Embryonic facial prominence (tissue), 1 donor: ENCODE measurements around the gene MEIOB.
"Not testable (repeated sequence)": the region's sequence is repeated elsewhere in the genome, so short reads cannot be mapped to it uniquely, and the experiment has no call there.

Experiments used
- DNase-seq: peaks from one replicate; pipeline ENCODE4 v3.0.0-alpha.2; 2016; ENCODE audit errors: extremely low spot score

Gene MEIOB, protein sequence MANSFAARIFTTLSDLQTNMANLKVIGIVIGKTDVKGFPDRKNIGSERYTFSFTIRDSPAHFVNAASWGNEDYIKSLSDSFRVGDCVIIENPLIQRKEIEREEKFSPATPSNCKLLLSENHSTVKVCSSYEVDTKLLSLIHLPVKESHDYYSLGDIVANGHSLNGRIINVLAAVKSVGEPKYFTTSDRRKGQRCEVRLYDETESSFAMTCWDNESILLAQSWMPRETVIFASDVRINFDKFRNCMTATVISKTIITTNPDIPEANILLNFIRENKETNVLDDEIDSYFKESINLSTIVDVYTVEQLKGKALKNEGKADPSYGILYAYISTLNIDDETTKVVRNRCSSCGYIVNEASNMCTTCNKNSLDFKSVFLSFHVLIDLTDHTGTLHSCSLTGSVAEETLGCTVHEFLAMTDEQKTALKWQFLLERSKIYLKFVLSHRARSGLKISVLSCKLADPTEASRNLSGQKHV

DNA sequence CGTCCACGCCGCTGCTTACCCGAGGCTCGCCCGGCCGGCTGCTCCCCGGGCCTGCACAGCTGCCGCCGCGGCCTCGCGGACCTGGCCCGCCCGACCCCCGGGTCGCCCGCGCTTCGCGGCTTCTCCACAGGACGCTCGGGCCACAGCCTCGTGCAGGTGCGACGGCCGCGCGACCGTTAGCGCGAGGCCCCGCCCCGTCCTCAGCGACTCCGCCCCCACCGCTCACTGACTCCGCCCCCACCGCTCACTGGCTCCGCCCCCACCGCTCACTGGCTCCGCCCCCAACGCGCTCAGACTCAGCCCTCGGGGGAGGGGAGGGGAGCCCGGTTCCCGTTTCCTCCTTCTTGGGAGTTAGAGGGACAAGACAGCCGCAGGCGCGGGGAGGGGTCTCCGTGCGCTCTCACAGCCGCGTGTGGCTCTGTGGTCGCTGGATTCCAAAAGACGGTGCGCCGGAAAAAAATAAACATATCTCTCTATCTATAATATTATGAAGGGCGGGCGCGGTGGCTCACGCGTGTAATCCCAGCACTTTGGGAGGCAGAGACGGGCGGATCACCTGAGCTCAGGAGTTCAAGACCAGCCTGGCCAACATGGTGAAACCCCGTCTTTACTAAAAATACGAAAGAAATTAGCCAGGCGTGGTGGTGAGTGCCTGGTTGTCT is at the start of gene MEIOB:
TSS of gene MEIOB (minus strand) at position 191 of the 662 bp plus-strand sequence. CDS start 3,989 bp downstream, outside the sequence.
- no peak for DNase-seq

DNA sequence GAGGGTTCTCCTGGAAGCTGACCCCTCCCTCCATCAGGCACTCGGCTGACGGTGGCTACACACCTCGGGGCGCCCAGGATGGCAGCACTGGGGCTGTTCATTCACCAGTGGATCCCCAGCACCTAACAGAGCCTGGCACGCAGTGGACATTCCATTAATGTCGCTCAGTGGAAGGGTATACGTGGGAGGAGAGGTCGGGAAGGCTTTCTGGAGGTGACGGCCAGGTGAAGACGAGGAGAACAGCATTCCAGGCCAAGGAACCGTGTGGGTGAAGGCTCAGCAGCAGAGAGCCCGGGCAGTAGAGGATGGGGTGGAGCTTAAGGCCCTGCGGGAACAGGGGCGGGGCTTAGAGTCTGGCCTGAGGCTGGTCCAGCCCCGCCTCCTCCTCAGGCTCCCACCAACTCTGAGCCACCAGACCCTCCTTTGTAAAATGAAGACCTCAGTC is 48.8 kb upstream of the MEIOB start:
- DNase-seq: no peak

DNA sequence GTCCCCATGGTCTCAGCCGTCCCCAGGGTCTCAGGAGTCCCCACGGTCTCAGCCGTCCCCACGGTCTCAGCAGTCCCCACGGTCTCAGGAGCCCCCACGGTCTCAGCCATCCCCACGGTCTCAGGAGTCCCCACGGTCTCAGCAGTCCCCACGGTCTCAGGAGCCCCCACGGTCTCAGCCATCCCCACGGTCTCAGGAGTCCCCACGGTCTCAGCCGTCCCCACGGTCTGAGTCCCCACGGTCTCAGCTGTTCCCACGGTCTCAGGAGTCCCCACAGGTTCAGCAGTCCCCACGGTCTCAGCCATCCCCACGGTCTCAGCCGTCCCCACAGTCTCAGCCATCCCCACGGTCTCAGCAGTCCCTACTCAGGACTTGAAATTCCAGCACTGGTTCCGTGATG is 48.2 kb upstream of the MEIOB start:
- not testable (repeated sequence) for DNase-seq

DNA sequence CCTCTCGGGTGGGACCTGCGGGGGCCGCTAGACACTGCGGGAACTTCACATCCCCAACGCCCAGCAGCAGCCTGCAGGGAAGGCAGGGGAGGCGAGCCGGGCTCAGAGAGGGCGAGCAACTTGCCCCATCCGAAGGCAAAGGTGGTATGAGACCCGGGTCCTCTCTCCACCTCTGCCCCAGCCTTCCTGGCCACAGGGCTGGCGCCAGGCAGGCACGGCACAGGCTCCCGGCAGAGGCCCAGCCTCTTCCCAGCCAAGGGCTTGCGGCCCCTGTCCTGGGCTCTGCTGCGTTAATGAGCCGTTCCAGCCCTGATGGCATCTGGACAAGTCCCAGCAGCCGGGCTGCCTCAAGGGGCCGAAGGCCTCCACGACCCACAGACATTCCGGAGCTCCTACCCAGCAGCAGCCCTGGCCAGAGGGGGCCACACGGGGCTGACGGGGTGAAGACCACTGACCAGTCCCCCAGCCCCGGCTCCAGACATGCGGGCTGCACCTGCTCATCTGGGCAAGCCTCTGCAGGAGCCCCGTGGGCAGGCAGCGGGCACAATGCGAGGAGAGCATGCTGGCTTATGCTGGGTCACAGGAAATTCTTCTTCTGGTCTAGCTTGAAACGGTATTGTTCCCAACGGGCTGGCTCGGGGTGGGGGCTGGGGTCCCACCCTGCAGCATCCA is 47.5 kb upstream of the MEIOB start:
- DNase-seq: no peak

DNA sequence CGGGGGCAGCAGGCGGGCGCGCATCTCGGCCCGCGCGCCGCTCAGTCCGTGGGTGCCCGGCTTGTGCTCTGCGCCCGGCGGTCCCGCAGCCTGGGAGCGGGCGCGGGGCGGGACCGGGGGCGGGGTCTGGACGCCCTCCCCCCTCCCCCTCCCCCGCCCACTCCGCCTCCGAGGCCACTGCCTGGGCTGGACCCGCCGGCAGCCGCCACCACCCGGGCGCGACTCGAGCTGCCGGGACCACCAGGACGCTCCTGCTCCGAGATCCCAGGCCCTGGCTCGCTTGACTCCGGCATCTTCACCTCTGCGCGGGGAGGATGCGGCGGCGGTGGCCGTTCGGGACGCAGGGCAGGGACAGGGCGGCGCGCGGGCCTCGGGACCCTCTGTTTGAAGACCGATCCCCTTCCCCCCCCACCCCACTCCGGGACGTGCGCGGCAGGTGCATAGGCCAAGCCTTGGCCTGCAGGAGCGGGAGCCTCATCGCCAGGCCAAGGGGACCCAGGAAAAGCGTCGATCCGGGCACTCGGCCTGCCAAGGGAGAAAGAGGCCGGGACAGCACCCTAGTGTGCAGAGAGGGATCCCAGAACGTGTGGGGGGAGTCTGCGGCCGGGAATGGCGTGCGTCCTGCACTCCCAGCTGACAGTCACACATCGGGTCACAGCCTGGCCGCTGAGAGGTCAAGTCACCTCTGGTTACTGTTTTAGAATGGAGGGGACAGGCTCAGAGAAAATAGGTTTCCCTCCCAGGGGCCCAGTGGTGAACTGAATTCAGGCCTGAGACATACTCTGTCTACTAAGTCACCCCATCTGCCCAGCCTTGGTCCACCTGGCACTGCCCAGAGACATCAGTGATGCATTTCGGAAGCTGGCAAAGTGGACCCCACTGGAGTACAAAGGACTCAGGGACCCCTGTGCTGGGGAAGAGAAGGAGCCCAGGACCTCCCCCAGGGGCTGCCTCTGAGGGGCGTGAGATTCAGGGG is 46.7 kb upstream of the MEIOB start, which contains the start of gene HS3ST6:
TSS of gene HS3ST6 (minus strand) at position 65 of the 976 bp plus-strand sequence. CDS start 92 bp downstream, outside the sequence.
- DNase-seq: no peak

DNA sequence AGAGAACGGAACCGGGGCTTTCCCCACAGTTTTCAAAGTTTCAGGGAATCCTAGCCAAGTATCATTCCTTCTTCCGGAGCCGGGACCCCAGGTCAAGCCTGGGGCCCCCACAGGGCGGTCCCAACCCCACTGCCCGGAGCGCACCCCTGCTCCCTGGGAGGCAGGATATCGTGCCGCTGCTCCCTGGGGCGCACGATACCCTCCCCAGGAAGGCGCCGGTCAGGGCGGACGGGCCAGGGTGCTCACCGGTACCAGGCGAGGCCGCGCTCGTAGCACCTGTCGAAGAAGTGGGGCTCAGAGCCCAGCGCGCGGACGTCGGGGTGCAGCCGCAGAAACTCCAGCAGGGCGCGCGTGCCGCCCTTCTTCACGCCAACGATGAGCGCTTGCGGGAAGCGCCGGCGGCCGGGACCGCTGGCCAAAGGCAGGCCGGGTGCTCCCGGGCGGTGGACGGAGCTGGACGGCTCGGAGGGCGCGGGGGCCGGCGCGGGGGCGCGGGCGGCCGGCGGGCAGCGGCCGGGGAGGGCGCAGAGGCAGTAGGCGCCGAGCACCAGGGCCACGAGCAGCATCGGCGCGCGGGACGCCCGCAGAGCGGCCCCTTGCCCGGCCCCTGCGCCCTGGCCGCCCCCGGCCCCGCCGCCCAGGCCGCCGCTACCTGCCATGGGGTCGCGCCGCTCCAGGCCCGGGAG is 45.8 kb upstream of the MEIOB start:
- no peak for DNase-seq

DNA sequence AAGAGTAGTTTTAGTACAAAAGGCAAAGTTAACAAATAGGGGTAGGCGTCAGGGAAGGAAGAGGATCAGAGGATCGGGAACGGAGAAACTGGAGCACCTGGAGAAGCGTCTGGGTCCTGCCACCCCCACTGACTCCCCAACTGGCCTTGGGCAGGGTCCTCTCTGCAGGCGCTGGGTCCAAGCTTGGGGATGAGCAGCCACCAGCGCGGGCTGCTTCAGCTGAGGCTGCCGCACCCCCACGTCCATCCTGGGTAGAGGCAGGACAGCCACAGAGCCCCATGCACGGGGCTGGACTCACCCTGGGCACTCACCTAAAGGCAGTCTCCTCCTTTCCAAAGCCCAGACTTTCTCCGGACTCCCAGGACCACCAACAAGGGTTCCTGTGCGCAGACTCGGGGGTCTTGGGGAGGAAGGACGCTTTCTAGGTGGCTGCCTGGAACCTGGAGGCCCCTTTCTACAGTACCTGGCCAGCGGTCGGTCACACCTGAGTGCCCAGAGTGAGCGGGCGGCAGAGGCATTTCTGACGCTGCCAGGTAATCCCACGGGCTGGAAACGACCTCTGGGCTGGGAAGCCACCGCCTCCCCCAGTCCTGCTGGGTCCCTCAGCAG is 45.2 kb upstream of the MEIOB start:
- DNase-seq: no peak

DNA sequence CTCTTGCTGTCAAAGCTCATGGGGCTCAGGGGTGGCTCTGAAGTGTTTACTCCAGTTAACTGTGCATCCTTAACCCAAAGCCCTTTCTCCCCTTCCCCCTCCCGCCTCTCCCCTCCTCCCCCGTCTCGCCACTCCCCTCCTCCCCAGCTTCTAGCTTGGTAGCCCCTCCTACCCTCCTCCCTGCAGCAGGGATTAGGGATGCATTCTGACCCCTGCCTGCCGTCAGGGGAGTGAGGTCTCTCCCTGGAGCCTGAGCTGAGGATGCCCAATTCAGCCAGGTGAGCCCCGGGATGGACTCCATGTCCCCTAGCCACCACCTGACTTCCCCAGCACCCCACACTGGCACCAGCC is 44.7 kb upstream of the MEIOB start:
- no peak for DNase-seq

DNA sequence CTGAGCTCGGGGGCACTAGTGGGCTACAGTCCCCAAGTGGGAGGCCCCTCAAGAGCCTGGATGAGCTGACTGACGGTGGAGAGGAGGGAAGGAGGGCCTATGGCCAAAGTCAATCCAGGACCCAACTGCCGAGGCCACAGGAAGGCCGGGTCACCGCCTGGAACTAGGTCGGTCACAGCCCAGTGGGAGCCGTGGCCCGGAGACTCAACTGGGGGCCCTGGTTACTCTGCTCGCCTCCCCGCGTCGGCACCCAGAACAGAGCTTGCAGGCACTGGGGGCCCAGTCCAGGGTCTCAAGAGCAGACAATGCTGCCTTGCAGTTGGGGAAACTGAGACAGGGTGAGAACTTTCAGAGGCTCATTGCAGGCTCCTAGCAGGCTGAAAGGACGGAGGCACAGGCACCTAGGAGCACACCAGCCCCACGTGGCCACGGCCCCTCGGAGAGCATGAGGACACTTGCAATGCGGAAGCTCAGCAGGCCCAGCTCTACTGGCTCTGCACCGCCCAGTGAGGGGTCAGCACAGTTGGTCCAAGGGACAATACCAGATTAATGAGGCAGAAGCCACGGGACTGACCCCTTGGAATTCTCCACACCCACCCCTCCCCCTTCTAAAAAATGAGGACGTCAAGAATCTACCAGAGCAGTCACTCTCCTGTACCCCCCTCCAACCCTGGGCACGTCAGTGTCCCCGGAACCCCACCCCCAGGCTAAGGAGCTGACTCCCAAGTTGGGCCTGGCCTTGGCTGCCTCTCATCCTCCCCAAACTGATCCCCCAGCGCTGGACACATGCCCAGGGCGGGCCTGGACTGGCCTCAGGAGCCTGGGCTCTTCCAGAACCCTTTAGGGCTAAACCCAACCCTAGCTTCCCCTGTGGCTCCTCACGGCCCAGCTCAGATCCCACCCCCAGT is 44.0 kb upstream of the MEIOB start:
- DNase-seq: no peak

DNA sequence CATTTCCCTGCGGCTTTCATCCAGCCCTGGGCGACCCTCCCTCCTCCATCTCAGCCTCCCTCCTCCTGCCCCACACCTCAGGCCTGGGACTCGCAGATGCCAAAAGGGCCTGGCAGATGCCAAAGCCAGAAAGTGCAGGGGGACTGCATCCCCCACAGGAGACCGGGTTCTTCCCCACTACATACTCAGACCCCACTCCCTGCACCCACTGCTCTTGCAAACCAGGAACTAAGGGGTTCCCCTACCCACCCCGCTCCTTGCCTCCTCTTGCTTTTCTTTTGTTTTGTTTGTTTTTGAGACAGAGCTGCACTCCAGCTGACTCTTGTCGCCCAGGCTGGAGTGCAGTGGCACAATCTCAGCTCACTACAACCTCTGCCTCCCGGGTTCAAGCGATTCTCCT is 43.0 kb upstream of the MEIOB start:
- DNase-seq: no peak

DNA sequence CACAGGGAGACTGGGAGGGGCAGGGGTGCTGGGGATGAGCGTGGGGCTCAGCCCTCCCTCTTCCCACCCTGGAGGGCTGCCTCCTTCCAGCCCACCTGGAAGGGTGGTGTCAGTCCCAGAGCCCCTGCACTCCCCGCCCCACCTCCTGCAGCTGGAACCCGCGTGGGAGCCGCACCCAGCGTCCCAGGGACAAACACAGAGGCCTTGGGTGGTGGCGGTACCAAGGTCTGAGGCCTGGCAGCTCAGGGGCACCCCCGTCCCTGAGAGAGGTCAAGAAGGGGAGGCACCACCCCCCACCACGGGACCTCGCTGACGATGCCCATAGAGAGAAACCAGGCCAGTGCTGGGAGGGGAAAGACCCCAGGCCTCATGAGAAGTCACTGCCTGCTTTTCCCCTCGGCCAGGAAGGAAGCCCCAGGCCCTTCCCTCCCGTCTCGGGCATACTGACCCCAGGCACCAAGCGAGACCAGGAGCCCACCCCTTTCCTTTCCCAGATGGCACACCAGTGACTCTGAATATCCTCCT is 42.2 kb upstream of the MEIOB start:
- no peak for DNase-seq

DNA sequence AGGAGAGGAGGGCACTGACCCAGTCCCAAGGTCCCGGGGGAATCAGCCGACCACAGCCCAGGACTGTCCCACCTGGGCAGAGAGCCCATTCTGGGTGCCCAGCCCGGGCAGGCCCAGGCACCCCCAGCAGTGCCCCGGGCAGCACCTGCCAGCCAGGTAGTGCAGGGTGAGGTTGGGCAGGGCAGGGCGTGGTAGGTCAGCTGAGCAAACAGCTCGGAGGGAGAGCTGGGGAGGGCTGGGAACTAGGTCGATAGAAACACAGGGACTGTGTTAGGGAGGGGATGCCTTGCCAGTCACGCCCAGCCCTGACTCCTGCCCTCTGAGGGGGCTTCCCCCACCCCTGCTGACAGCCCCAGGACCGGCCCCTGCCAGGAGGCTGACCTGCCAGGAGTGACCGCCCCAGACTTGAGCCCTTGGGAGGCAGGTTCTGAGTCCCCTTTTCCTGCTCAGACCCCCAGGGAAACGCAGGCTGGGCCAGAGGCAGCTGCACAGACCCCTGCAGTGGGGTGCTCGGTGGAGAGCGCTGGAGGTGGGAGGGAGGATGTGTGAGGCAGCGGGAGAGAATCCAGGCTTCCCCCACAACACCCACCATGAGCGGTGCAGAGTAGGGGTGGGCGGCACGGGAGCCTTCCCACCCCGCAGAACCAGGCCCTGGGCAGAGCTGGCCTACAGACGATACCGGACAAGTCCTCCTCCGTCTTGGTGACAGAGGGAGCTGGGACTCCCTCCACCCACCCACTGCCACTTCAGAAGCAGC is 41.5 kb upstream of the MEIOB start:
- no peak for DNase-seq

DNA sequence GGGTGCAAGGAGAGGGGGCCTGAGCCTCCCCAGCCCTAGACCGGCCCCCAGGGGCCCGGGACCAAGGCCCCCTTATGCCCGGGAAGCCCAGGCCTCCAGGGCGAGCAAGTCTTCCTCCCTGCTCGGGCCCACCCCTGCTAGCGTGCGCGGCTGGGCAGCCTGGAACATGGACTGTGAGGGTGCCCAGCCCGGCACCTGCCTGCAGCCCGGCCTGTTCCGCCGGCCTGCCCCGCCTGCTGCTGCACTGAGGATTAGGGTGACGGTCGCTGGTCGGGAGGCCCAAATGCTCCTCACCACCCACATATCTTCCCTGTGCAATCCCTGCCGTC is 40.2 kb upstream of the MEIOB start:
- no peak for DNase-seq

DNA sequence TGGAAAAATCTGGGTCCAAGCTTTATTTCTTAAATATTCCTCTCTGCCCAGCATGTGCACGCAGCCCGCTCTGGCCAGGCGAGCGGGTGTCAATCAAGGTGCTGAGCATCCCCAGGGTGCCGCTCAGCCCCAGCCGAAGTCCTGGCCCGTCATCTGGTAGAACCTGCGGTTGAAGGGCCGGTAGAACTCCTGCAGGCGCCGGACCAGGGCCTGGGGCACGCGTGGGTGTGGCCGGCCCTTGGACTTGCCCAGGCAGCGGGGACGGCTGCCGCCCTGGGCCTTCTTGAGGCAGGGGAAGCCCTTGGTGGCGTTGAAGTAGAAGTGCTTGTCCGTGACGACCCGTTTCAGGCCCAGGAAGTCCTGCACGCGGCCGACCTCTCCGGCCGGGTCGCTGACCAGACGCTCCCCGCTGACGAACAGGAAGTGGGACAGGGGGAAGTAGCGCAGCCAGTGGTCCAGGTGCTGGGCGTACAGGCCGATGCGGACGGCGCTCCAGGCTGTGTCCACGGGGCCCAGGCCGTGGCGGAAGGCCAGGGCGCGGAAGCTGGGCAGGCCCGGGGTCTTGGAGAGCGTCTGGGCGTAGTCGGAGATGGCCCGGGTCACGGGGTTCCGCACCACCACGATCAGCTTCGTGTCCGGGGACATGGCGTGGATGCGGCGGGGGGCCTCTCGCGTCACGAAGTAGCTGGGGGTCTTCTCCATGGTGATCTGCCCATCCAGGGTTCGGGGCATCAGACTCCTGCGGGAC is 39.7 kb upstream of the MEIOB start:
- DNase-seq: no peak

DNA sequence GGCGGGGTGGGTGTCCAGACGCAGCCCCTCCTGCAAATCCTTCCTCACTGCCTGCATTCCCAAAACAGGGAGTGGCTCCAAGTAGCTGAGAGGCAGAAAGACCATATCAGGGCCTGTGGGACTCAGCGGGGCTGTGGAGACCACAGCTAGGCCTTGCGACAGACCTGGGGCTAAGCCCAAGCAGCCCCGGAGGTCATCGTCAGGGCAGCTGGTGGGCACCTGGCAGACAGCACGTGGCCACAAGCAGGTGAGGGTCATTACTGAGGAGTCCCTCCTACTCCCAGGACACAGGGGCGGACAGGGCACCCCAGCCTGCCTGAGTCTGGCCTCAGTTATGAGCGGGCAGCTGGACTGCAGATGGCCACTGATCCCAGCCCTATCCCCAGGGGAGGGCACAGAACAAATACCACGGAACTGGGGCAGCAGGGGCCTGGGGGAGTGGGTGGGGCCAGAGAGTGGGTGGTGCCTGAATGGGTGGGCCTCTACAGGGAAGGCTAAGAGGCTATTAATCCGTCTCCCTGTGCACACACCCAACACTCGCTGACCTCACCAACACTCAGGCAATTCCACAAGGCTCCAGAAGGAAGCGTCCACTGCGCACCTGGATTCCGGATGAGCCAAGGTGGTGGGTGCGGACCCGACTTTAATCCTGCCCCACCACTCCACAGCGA is 37.7 kb upstream of the MEIOB start:
- DNase-seq: no peak

DNA sequence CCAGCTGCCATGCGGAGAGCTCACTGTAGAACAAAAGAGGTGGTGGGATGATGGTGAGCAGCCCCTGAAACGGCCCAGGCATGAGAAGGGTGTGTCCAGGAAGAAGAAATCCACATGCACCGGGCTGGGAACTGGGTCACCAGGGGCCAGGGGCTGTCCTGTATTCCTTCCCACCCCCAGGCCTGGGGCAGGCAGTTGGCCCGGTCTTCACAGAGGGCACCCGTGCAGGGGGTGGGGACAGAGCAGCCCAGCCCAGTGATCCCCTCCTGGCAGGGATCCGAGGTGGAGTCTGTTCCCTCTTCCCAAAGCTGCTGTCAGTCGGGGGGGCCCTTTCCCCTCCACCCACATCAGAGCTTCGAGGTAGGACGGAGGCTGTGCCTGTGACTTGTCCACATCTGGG is 37.0 kb upstream of the MEIOB start:
- no peak for DNase-seq

DNA sequence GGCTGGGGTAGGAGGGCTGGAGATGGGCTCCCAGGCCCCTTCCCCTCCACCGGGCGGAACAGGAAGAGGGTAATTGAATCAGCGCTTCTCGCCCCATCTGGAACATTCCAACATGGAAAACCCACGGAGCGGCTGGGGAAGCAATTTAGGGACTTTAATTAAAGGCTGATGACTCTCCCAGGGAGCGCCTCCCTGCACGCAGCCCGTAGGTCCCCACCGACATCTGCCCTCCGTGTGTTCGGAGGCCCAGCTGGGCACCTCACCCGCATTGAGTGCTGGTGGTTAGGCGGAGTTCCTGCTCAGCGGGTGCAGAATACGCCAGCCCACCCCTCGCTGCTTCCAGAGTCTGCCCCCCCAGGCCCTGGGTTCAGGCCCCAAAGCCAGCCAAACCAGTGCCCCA is 36.2 kb upstream of the MEIOB start:
- DNase-seq: peak; percentile 56
